ENCODE results near the gene CTTNBP2.
A peak's percentile ranks its signal among the peaks of the same experiment; 100 is the strongest.

Gene CTTNBP2

GRCh38 chr7:117790251-117790650 lies 83.0 kb downstream of the CTTNBP2 start:
- no peak for DNase-seq (ENCODE audit: low read depth, low spot score)

DNA sequence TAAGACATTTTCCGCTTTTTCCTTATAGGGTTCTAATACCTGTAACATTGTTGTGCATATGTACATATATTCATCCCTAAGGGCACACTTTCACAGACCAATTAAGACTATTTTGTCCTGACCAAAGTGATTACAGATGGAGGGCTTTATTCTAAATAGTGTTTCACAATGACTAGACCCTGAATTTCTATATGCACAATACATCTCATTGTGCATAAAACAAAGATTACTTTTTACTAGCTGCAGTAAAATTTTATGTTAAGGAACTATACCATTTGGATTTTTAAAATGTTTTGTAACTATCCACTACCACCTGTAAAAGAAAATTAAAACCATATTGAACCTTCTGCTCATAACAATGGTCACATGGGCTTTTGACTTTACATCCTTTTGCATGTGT lies 87.8 kb downstream of the CTTNBP2 start:
- DNase-seq (ENCODE audit: low read depth, low spot score) = no peak

GRCh38 chr7:117784315-117784714 lies 88.9 kb downstream of the CTTNBP2 start:
- DNase-seq (ENCODE audit: low read depth, low spot score) = no peak

- DNase-seq (ENCODE audit: low read depth, low spot score) = no peak
These were observed 90.5 kb downstream of the CTTNBP2 start for GRCh38 chr7:117782761-117783160.

GRCh38 chr7:117781707-117782106 lies 91.5 kb downstream of the CTTNBP2 start:
- DNase-seq (ENCODE audit: low read depth, low spot score) = no peak

- DNase-seq (ENCODE audit: low read depth, low spot score) = peak; percentile 54
These were observed 92.4 kb downstream of the CTTNBP2 start for GRCh38 chr7:117780832-117781231.

DNA sequence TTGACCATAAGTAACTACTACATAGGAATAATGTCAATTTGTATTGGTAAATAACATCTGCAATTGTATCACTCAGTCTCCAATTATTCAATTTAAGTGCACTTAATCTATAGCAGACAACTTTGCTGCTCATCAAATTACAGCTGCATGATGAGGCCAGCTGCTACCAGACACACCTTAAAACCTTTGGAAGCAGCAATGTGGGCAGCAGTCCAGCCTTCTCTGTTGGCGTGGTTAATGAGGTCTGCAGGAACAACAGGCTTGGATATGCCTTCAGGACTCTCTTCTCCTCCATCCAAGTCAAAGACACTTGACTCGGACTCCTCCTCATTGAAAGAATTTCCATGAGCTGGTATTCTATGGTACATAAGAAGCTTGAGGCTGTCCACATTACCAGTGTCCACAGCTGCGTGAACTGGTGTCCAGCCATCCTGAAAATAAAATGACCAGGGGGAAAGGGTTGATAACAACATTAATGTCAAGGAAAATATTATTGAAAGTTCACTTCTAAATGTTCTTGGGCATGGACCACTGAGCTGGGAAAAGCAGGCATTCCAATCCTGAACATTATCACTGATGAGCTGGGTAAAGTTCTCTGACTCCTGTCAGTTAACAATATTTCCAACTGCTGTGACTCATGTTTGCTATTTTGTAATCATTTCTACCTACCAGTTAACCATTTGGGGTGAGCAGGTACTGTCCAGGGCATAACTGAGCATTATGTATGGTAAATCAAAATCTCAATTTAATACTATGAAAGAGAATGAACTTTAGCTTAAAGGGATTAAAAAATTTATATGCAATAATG lies 95.7 kb downstream of the CTTNBP2 start:
- no peak for DNase-seq (ENCODE audit: low read depth, low spot score)

GRCh38 chr7:117776224-117776623 lies 97.0 kb downstream of the CTTNBP2 start:
- no peak for DNase-seq (ENCODE audit: low read depth, low spot score)

DNA sequence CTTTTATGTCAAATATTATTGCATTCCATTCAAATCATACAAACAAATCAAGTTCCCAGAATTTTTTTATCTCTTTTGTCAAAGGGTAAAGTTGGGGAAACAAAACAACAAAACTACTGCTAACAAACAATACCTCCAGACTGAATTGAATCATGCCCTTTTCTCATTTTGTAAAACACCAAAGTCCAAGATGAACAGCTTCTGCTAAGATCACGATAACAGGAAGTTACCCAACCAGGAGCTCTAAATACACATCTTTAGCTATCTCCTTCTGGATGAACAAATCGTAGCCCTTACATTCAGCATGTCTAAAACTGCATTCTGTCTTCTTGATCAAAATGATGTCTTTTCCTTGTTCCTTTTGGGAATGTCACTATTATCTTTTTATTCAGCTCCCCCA lies 97.4 kb downstream of the CTTNBP2 start:
- DNase-seq (ENCODE audit: low read depth, low spot score) = no peak

DNA sequence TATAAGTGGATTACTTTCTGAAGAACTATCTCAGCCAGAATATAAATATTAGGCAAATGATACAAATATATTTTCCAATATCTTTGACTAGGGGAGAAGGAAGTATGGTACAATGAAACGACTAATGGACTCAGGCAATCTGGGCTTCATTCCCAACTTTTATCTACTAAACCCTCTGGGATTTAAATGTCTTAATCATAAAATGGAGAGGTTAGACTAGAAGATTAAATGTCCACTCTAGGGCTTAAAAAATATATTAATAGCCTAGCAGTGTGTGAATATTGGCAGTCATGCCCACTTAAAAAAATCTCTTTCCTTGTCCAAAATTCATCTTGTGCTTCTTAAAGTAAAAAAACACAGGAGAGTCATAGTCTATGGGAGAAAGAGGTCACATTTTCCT lies 98.3 kb downstream of the CTTNBP2 start:
- no peak for DNase-seq (ENCODE audit: low read depth, low spot score)

- DNase-seq (ENCODE audit: low read depth, low spot score) = no peak
These were observed 100.8 kb downstream of the CTTNBP2 start for GRCh38 chr7:117772421-117772820.

DNA sequence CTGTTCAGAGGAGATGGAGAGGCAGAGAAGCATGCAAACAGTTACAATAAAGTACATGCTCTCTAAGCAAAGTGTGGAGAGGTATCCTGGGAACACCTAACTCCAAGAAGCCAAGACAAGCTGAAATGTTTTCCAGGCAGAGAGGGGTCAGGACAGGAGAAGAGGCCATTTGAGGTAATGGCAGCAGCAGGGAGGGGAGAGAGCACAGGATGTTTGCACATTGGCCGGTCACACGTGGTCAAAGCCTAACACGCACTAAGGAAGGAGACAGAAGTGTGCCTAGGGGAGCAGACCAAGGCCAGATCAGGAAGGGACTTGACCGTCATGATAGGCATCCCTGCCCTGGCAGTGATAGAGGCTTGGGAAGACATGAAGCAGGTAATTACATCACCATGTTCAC lies 101.5 kb downstream of the CTTNBP2 start:
- DNase-seq (ENCODE audit: low read depth, low spot score) = no peak

DNA sequence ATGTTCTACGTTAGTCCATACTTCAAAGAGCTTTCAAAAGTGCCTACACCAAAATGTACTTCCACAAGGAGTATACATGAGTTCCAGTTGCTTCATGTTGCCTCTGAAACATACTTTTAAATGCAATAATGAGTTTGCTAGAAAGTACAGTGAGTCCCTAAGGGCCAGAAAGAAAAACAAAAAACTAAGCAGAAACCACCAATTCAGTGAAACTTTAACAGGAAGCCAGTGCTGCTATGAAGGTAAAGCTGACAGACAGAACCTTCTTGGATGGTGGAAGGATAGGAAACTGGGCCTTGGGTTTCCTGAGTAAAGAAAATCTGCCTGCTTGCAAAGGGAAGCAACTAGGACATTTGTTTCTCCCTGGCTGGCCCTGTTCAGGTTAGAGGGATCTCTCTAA lies 104.2 kb downstream of the CTTNBP2 start:
- DNase-seq (ENCODE audit: low read depth, low spot score) = no peak

DNA sequence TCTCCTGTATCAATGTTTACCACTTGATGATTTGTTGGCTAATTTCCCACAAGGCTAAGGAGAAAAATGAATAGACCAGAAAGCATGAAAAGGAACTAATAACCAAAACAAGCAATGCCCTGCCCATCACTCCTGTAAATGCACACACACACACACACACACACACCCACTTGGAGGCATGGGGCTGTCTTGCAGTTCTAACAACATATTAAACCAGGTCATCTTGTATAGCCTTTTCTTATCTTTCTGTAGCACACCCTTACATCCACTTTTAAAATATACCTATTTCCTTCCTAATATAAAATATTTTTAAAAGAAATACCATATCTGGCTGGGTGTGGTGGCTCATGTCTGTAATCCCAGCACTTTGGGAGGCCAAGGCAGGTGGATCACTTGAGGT lies 105.3 kb downstream of the CTTNBP2 start:
- no peak for DNase-seq (ENCODE audit: low read depth, low spot score)

DNA sequence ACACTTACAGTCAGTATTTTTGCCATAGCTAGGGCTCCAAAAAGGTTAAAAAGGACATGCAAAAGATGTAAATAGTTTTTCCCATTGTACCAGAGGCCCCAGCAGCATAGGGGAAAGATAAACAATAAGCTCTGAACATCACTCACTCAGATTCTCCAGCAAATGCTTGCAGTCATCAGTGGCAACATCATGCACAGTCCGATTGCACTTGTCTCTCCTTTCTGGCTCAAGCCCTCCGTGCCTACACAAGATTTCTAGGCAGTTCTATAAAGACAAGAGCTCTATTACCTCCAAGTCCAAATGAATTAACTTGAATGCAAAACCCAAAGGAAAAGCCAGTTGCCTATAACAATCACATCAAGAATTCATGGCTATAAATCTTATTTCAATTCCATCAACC lies 106.3 kb downstream of the CTTNBP2 start:
- DNase-seq (ENCODE audit: low read depth, low spot score) = no peak

DNA sequence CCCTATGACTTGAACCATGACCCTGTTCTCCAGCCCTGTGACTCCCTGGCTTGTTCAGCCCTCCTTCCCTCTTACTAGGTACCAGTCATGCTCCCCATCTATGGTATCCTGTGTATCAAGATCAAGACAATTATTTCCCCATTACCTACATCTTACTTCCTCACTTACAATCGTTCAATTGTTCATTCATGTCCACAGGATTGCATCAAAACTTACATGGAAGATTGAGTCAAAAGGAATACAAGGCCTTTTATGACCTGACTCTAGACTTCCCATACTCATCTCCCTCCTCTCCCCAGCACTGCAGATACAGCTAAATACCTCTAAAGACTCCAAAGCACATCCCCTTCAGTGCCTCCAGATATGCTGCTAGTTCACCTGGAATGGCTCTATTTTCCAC lies 109.2 kb downstream of the CTTNBP2 start:
- DNase-seq (ENCODE audit: low read depth, low spot score) = no peak

DNA sequence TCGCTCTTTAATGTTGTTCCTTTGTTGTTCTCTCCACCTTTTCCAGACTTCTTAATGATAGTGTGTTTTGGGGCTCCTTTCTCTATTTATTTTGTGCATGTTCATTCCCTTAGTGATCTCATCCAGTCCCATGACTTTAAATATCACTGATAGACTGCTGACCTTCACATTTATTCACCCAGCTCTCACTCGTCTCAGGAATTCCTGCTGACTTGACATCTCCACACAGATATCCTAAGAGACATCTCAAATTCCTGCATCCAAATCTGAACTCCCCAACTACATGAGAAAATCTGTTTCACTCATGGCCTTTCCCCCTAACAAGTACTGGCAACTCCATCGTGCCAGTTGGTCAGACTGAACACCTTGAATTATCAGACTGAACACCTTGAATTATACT lies 111.2 kb downstream of the CTTNBP2 start:
- DNase-seq (ENCODE audit: low read depth, low spot score) = no peak

DNA sequence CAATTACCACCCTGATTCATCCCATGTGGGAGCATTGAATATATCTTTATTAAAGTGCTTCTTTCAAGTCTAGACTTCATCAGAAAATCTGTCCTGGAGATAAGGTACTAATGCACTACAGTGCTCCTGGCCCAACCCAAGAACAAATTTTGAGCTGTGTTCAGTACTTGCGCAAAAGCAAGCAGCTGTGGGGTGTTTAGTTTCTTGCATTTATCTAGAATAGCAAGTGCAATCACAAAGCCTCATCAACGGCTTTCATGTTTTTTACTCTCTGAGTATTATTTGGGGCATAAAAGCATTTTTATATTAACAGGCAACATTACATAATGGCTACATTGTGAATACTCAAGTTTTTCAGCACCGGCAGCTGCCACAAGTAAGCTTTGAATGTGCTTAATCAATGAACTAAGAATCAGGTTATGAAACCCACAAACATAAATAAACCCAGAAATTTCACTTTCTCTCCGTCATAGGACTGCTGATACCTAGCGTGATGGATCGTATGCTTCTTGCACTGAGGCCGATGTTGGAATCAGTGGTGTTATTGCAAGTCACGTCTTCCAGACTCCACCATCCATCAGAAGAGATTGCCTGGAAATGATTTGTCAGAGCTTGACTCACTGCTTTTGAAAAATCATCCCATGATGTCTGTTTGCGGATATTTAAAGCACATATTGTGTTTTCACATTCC lies 113.1 kb downstream of the CTTNBP2 start:
- no peak for DNase-seq (ENCODE audit: low read depth, low spot score)

DNA sequence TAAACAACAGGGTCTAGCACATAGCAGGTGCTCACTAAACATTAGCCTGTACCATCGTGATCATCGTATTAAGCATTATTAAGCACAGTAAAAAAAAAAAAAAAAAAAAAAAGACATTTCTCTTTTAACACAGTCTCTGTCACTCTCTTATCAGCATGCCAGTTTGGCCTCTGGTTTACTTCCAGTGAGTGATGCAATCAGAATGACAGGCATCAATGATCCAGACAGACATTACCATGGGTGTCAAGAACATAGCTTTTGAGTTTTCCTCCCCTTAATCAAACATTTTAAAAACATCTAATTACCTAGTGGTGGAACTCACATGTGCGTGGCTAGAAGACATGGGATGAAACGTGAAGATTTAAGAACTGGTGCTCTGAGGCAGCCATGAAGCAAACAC lies 115.8 kb downstream of the CTTNBP2 start:
- DNase-seq (ENCODE audit: low read depth, low spot score) = no peak

DNA sequence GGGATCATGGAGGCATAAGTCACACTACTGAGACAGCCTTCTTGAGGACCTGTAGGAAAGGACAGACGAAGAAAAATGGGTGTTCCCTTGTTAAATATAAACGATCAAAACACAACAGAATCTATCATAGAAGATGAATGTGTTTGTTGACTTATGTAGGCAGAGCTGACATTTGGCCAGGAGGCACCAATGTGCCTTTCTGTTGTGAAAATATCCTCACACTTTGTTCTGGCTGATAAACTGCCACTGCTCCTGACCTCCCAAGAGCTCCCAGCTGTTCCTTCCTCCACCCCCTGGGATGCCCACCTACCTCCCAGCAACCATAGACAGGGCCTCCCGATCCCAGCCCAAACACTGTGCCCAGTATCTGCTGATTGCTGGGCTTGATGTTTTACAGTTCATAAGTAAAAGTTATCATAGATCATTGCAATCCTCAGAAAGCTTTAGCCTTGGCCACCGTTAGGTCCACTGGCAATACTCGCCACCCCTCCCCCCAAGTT lies 116.6 kb downstream of the CTTNBP2 start:
- DNase-seq (ENCODE audit: low read depth, low spot score) = no peak

- DNase-seq (ENCODE audit: low read depth, low spot score) = no peak
These were observed 118.1 kb downstream of the CTTNBP2 start for GRCh38 chr7:117755136-117755535.

- DNase-seq (ENCODE audit: low read depth, low spot score) = no peak
These were observed 121.5 kb downstream of the CTTNBP2 start for GRCh38 chr7:117751775-117752174.

Measured in brain pericyte (primary cell).